ENCODE data around the gene SULT2B1. TPM values are rescaled to one million over a fixed set of nuclear protein-coding genes. Genes with fewer than 3 reads are reported as not detected.
A peak's percentile ranks its signal among the peaks of the same experiment; 100 is the strongest.
"Not testable (repeated sequence)": the region's sequence is repeated elsewhere in the genome, so short reads cannot be mapped to it uniquely, and the experiment has no call there.

The SULT2B1 gene
- total and polyA plus RNA-seq, 8 donors: 2.1 to 6.3 (median 2.9) TPM

GRCh38 chr19:48529156-48529555 is 22.8 kb upstream of the SULT2B1 start:
- Histone ChIP-seq H3K27me3 (peaks cover 0 to 4% of the 10 kb centered on the region in 2 donors), H3K27ac (no peak overlapping the region), H3K9me3 (peaks cover 0 to 42% of the 10 kb centered on the region in 2 donors), H3K36me3 (no peaks in the 10 kb centered on the region), H3K4me1 (no peaks in the 10 kb centered on the region), H3K4me3 (no peak overlapping the region)
- ATAC-seq (no peak), DNase-seq (no peak)
- intact Hi-C loops (cut with DNase I): no loop called here
- TF ChIP-seq, protein P1, sequence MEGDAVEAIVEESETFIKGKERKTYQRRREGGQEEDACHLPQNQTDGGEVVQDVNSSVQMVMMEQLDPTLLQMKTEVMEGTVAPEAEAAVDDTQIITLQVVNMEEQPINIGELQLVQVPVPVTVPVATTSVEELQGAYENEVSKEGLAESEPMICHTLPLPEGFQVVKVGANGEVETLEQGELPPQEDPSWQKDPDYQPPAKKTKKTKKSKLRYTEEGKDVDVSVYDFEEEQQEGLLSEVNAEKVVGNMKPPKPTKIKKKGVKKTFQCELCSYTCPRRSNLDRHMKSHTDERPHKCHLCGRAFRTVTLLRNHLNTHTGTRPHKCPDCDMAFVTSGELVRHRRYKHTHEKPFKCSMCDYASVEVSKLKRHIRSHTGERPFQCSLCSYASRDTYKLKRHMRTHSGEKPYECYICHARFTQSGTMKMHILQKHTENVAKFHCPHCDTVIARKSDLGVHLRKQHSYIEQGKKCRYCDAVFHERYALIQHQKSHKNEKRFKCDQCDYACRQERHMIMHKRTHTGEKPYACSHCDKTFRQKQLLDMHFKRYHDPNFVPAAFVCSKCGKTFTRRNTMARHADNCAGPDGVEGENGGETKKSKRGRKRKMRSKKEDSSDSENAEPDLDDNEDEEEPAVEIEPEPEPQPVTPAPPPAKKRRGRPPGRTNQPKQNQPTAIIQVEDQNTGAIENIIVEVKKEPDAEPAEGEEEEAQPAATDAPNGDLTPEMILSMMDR (IDR thresholded peaks at IDR 0.05): no peak

- peak in 1 of 4 donors; percentile 37 for DNase-seq
- Histone ChIP-seq H3K4me3 (no peak overlapping the region), H3K9me3 (peaks cover 0 to 35% of the 10 kb centered on the region in 2 donors), H3K27me3 (peaks cover 0 to 4% of the 10 kb centered on the region in 2 donors), H3K4me1 (no peaks in the 10 kb centered on the region), H3K27ac (no peak overlapping the region), H3K36me3 (no peaks in the 10 kb centered on the region)
- TF ChIP-seq, protein P1 (IDR thresholded peaks at IDR 0.05): no peak
- ATAC-seq: no peak
- intact Hi-C loops (cut with DNase I): no loop called here
Measured at GRCh38 chr19:48530066-48530720, 21.8 kb upstream of the SULT2B1 start.

- Histone ChIP-seq H3K4me1 (no peaks in the 10 kb centered on the region), H3K27ac (no peak overlapping the region), H3K9me3 (peaks cover 0 to 35% of the 10 kb centered on the region in 2 donors), H3K27me3 (peaks cover 0 to 4% of the 10 kb centered on the region in 2 donors), H3K4me3 (no peak overlapping the region), H3K36me3 (no peaks in the 10 kb centered on the region)
- ATAC-seq: no peak
- TF ChIP-seq, protein P1 (IDR thresholded peaks at IDR 0.05): no peak
- no peak for DNase-seq
- intact Hi-C loops (cut with DNase I): no loop called here
Measured at GRCh38 chr19:48530770-48531169, 21.2 kb upstream of the SULT2B1 start.

- intact Hi-C loops (cut with DNase I): no loop called here
- Histone ChIP-seq H3K9me3 (peaks cover 0 to 10% of the 10 kb centered on the region in 2 donors), H3K4me1 (no peaks in the 10 kb centered on the region), H3K27ac (no peak overlapping the region), H3K4me3 (no peak overlapping the region), H3K36me3 (no peaks in the 10 kb centered on the region), H3K27me3 (peaks cover 0 to 4% of the 10 kb centered on the region in 2 donors)
- TF ChIP-seq, protein P1 (IDR thresholded peaks at IDR 0.05): no peak
- ATAC-seq: no peak
- peak in 1 of 4 donors; percentile 17 for DNase-seq
Measured at GRCh38 chr19:48533770-48534169, 18.2 kb upstream of the SULT2B1 start.

DNA sequence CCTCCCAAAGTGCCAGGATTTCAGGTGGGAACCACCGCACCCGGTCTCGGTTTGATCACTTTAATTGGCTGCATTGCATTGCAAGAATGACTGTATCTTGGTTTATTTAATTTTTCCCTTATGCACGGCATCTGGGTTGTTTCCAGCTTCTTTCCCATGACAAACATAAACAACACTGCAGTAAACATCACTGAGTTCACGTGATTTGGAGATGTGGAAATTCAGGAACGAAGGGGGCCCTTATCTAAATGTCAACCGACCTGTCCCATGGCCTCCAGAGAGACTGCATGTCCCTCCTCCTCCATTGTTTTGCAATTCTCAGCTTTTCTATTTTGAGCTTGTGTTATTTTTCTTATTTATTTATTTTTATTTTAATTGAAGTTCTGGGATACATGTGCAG is 14.4 kb upstream of the SULT2B1 start:
- intact Hi-C loops (cut with DNase I): no loop called here
- Histone ChIP-seq H3K27ac (no peak overlapping the region), H3K9me3 (no peaks in the 10 kb centered on the region), H3K36me3 (no peaks in the 10 kb centered on the region), H3K27me3 (no peaks in the 10 kb centered on the region), H3K4me1 (no peaks in the 10 kb centered on the region), H3K4me3 (no peak overlapping the region)
- no peak for ATAC-seq
- peak in 1 of 4 donors; percentile 25 for DNase-seq
- TF ChIP-seq, protein P1 (IDR thresholded peaks at IDR 0.05): no peak

- H3K36me3 ChIP-seq; H3K4me3 ChIP-seq; H3K27me3 ChIP-seq; intact Hi-C loops (cut with DNase I); ATAC-seq; H3K27ac ChIP-seq; H3K9me3 ChIP-seq; DNase-seq; H3K4me1 ChIP-seq: not testable (repeated sequence)
Measured at GRCh38 chr19:48538057-48538456, 13.9 kb upstream of the SULT2B1 start.

Measured in left lung (tissue), 10 donors.